NT2/D1 (cell line): ENCODE results near the gene FGF3.
A peak's percentile ranks its signal among the peaks of the same experiment; 100 is the strongest.

Experiments
- DNase-seq: peaks from one replicate; pipeline ENCODE4 v3.0.0-alpha.2; 2011; ENCODE audit warnings: low read depth, low spot score
- H3K27me3 ChIP-seq: 2 replicates; pipeline ENCODE4 v1.6.0; 2011; ENCODE audit warnings: mild to moderate bottlenecking; ENCODE audit not compliant: insufficient read length, insufficient read depth
- H3K36me3 ChIP-seq: 2 replicates; pipeline ENCODE4 v1.6.1; 2011; ENCODE audit warnings: mild to moderate bottlenecking, low read length, mixed read lengths; ENCODE audit not compliant: insufficient read depth, insufficient read length
- H3K4me1 ChIP-seq: 2 replicates; pipeline ENCODE4 v1.5.1; 2011; ENCODE audit not compliant: insufficient read depth, insufficient read length
- H3K4me3 ChIP-seq: 2 replicates; pipeline ENCODE4 v1.5.1; 2011; ENCODE audit warnings: low read depth; ENCODE audit not compliant: insufficient read length
- H3K9ac ChIP-seq: 2 replicates; pipeline ENCODE4 v1.6.0; 2011; ENCODE audit warnings: low read depth; ENCODE audit not compliant: insufficient read length
- H3K9me3 ChIP-seq: 2 replicates; pipeline ENCODE4 v1.5.1; 2011; ENCODE audit warnings: mild to moderate bottlenecking, low read length; ENCODE audit not compliant: insufficient read depth
- SUZ12 ChIP-seq: IDR thresholded peaks from 2 replicates; pipeline ENCODE4 v1.6.1; 2011; ENCODE audit not compliant: insufficient read length, insufficient read depth; ENCODE audit errors: extremely low read depth
- YY1 ChIP-seq: IDR thresholded peaks from 2 replicates; pipeline ENCODE4 v1.6.1; 2011; ENCODE audit not compliant: insufficient read length, insufficient read depth
- ZNF274 ChIP-seq: IDR thresholded peaks from 2 replicates; pipeline ENCODE4 v1.6.1; 2011; ENCODE audit warnings: mild to moderate bottlenecking, low read depth, low read length

FGF3 gene

DNA sequence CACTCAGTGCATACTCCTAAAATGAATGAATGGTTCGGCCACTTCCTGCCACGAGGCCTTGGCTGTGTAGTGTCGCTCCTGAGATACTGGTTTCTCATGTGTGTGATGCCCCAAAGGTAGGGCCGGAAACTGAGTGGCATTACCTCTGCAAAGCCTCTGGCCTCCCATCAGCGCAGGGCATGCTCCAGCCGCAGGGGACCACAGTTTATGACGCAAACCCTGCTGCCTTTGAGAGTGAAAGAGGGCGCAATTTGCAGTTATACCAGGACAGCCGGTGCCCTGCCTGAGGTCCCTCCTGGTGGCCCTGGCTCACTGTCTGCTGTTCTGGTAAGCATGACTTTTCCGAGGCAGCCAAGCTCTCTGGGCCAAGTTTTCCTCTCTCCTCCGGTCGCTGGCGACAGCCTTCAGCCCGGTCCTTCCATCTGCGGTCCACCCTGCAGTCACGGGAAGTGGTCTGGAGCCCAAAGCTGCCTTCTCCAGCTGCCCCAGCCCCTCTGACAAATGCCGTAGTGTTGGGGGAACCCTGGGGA lies 2.4 kb upstream of the FGF3 start:
- no peak overlapping the region for H3K4me3 ChIP-seq
- peaks cover 11% of the 10 kb centered on the region for H3K4me1 ChIP-seq
- no peak for DNase-seq
- no peaks in the 10 kb centered on the region for H3K36me3 ChIP-seq
- H3K9ac ChIP-seq, result no peak overlapping the region
- H3K9me3 ChIP-seq, result no peaks in the 10 kb centered on the region
- peaks cover 70% of the 10 kb centered on the region for H3K27me3 ChIP-seq
- TF ChIP-seq ZNF274 (no peak), SUZ12 (no peak), YY1 (no peak)

- Histone ChIP-seq H3K4me1 (peaks cover 8% of the 10 kb centered on the region), H3K36me3 (no peaks in the 10 kb centered on the region), H3K9me3 (no peaks in the 10 kb centered on the region), H3K27me3 (peaks cover 81% of the 10 kb centered on the region), H3K4me3 (no peak overlapping the region), H3K9ac (no peak overlapping the region)
- DNase-seq, result no peak
- no peak for TF ChIP-seq ZNF274
- no peak for TF ChIP-seq YY1
- no peak for TF ChIP-seq SUZ12
Observed at GRCh38 chr11:69820441-69820840, 1.2 kb upstream of the FGF3 start.

DNA sequence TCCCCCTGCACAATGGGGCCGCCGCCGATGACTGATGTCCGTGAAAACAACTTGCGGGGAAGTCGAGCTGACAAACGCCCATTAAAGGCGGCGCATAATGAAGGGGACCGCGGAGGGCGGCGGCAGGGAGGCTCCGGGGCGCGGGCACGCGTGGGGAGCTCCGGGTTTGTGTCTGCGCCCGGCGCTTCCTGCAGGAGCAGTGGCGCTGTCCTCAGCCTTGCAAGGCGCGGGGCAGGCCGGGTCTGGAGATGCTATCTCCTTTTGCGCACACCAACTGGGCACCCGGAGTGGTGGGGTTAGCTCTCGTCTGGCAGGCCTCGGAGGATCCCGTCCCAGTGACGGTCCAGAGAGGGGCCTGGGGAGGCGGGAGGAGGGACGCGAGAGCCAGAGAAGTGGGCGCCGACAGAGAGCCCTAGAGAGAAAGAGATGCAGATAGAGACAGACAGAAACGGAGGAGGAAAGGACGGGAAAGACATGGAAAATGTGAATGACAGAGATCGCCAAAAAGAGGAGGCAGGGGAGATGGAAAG lies 390 bp upstream of the FGF3 start:
- TF ChIP-seq SUZ12 (peak; percentile 43), ZNF274 (no peak), YY1 (no peak)
- DNase-seq, result no peak
- Histone ChIP-seq H3K9ac (no peak overlapping the region), H3K4me3 (no peak overlapping the region), H3K9me3 (no peaks in the 10 kb centered on the region), H3K27me3 (peaks cover 89% of the 10 kb centered on the region), H3K36me3 (no peaks in the 10 kb centered on the region), H3K4me1 (peaks cover 3% of the 10 kb centered on the region)

DNA sequence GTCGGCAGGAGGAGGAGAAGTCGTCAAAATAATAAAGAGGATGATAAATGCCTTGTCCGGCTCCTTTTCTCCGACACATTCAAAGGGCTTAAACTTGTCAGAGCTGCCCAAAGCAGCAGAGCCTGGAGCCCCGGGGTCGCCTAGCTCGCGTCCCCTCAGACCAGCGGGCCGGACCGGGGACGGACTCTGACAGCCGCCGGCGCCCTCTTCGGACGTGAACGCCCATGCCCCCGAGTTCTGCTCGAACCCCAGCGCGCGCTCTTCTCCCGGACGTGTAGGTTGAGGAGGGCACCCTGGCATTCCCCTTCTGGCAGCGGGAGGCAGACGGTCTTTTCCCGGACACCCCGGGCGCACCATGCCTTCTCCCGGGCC lies 999 bp downstream of the FGF3 start:
- DNase-seq, result no peak
- TF ChIP-seq ZNF274, result no peak
- no peak for TF ChIP-seq SUZ12
- TF ChIP-seq YY1, result no peak
- no peaks in the 10 kb centered on the region for H3K9me3 ChIP-seq
- peak overlapping the region; percentile 32 for H3K9ac ChIP-seq
- H3K4me3 ChIP-seq, result peak overlapping the region; percentile 40
- peaks cover 2% of the 10 kb centered on the region for H3K4me1 ChIP-seq
- peaks cover 97% of the 10 kb centered on the region for H3K27me3 ChIP-seq
- no peaks in the 10 kb centered on the region for H3K36me3 ChIP-seq

- Histone ChIP-seq H3K4me1 (peaks cover 2% of the 10 kb centered on the region), H3K4me3 (peak overlapping the region; percentile 40), H3K9me3 (no peaks in the 10 kb centered on the region), H3K36me3 (no peaks in the 10 kb centered on the region), H3K27me3 (peaks cover 96% of the 10 kb centered on the region), H3K9ac (peak overlapping the region; percentile 76)
- DNase-seq, result no peak
- TF ChIP-seq SUZ12 (no peak), ZNF274 (no peak), YY1 (no peak)
Observed at GRCh38 chr11:69817265-69818230, 1.7 kb downstream of the FGF3 start.

- Histone ChIP-seq H3K4me3 (no peak overlapping the region), H3K36me3 (no peaks in the 10 kb centered on the region), H3K9me3 (no peaks in the 10 kb centered on the region), H3K27me3 (peaks cover 88% of the 10 kb centered on the region), H3K4me1 (peaks cover 7% of the 10 kb centered on the region), H3K9ac (no peak overlapping the region)
- DNase-seq, result no peak
- no peak for TF ChIP-seq ZNF274
- no peak for TF ChIP-seq YY1
- no peak for TF ChIP-seq SUZ12
Observed at GRCh38 chr11:69816671-69817070, 2.5 kb downstream of the FGF3 start.

- TF ChIP-seq YY1 (no peak), SUZ12 (no peak), ZNF274 (no peak)
- peaks cover 81% of the 10 kb centered on the region for H3K27me3 ChIP-seq
- DNase-seq, result no peak
Observed at GRCh38 chr11:69815973-69816372, 3.2 kb downstream of the FGF3 start.

More at GRCh38 chr11:69815973-69816372, 3.2 kb downstream of the FGF3 start:
- H3K9ac ChIP-seq, result no peak overlapping the region
- no peaks in the 10 kb centered on the region for H3K9me3 ChIP-seq
- no peaks in the 10 kb centered on the region for H3K36me3 ChIP-seq
- no peak overlapping the region for H3K4me3 ChIP-seq
- peaks cover 8% of the 10 kb centered on the region for H3K4me1 ChIP-seq
